ENCODE measurements around the gene SLC6A7.
A peak's percentile ranks its signal among the peaks of the same experiment; 100 is the strongest.

Gene SLC6A7

DNA sequence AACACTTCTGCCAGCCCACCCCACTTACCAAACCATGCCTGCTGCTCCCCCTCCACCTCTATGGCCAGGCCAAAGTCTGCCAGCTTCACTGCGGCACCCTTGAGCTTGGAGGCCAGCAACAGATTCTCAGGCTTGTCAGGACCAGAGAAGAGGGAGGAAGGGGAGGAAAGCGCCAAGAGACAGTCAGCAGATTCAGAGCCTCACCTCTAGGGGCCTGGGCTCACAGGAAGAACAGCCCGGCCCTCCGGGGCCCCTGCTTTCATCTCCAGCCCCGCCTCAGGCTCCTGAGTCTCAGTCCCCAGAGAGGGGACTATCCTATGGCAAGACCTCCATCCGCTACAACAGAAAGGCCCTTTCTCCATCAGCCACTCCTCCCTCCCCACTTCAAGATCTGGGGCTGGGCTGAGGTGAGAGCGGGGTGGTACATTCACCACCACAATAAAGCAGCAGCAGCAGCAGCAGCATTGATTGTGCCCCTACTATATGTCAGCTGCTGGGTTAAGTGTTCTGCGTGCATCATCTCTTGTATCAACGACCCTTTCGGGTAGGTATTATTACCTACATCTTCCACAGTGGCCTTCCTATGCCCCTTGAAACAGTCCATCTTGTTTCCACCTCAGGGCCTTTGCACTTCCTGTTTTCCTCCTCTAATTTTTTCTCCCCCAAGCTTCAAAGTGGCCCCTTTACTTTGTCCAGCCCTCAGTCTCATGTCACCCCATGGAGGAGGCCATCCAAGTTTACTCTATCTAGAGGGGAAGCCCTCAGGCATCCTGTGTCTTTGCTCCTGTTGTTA, 63.8 kb downstream of the SLC6A7 start:
- H3K9ac ChIP-seq (ENCODE audit: low read depth, low read length, poor library complexity, severe bottlenecking), result no peak overlapping the region
- peaks cover 11% of the 10 kb centered on the region for H3K4me1 ChIP-seq (ENCODE audit: insufficient read depth, low read length, poor library complexity, severe bottlenecking)
- H3K9me2 ChIP-seq (replicated peaks; ENCODE audit: low read depth, low read length), result no peaks in the 10 kb centered on the region
- no peaks in the 10 kb centered on the region for H3K9me3 ChIP-seq (ENCODE audit: insufficient read depth, low read depth, low read length)
- H2AFZ ChIP-seq (ENCODE audit: low read length), result no peak overlapping the region; the same call in 1 of the 2 replicates
- H3K27me3 ChIP-seq (ENCODE audit: insufficient read depth, low read length, poor library complexity, severe bottlenecking), result no peaks in the 10 kb centered on the region
- H3K36me3 ChIP-seq (ENCODE audit: insufficient read depth, low read length), result no peaks in the 10 kb centered on the region
- no peaks in the 10 kb centered on the region for H3K79me2 ChIP-seq (ENCODE audit: insufficient read depth, low read length)
- H4K20me1 ChIP-seq (ENCODE audit: insufficient read depth, low read length, poor library complexity, severe bottlenecking), result no peaks in the 10 kb centered on the region
- H3K4me2 ChIP-seq (ENCODE audit: low read depth, low read length, poor library complexity, severe bottlenecking), result no peak overlapping the region
- H3F3A ChIP-seq (ENCODE audit: low read depth), result no peaks in the 10 kb centered on the region
- H3K4me3 ChIP-seq (ENCODE audit: low read length, poor library complexity, severe bottlenecking), result no peak overlapping the region
- TF ChIP-seq, protein P1, sequence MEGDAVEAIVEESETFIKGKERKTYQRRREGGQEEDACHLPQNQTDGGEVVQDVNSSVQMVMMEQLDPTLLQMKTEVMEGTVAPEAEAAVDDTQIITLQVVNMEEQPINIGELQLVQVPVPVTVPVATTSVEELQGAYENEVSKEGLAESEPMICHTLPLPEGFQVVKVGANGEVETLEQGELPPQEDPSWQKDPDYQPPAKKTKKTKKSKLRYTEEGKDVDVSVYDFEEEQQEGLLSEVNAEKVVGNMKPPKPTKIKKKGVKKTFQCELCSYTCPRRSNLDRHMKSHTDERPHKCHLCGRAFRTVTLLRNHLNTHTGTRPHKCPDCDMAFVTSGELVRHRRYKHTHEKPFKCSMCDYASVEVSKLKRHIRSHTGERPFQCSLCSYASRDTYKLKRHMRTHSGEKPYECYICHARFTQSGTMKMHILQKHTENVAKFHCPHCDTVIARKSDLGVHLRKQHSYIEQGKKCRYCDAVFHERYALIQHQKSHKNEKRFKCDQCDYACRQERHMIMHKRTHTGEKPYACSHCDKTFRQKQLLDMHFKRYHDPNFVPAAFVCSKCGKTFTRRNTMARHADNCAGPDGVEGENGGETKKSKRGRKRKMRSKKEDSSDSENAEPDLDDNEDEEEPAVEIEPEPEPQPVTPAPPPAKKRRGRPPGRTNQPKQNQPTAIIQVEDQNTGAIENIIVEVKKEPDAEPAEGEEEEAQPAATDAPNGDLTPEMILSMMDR (conservative IDR thresholded peaks at IDR 0.05; ENCODE audit: low read length), result peak; percentile 24; the same call in 1 of the 2 replicates
- TF ChIP-seq EZH2phosphoT487 (IDR thresholded peaks at IDR 0.05; ENCODE audit: borderline replicate concordance), result no peak

DNA sequence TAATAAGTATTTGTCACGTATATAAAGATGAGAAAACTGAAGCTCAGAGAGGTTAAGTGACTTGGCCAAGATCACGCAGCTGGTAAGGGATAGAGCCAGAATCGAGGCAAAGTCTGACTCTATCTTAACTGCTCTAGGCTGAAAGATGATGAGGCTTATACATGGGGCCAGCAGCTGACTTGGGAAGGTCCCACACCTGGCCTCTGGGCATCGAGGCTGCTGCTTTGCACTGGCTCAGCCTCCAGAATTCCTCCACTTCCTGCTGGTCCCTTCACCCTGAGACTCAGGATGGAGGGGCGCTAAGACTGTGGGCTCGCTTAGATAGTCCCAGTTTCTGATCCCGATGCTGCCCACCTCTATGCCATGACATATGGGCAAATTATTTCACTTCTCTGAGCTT, 64.5 kb downstream of the SLC6A7 start:
- Histone ChIP-seq H3K9me3 (ENCODE audit: insufficient read depth, low read depth, low read length) (no peaks in the 10 kb centered on the region), H3K79me2 (ENCODE audit: insufficient read depth, low read length) (no peaks in the 10 kb centered on the region), H4K20me1 (ENCODE audit: insufficient read depth, low read length, poor library complexity, severe bottlenecking) (no peaks in the 10 kb centered on the region), H3K9ac (ENCODE audit: low read depth, low read length, poor library complexity, severe bottlenecking) (no peak overlapping the region), H3K4me2 (ENCODE audit: low read depth, low read length, poor library complexity, severe bottlenecking) (no peak overlapping the region), H3K4me1 (ENCODE audit: insufficient read depth, low read length, poor library complexity, severe bottlenecking) (peaks cover 11% of the 10 kb centered on the region), H3F3A (ENCODE audit: low read depth) (no peaks in the 10 kb centered on the region), H3K9me2 (replicated peaks; ENCODE audit: low read depth, low read length) (no peaks in the 10 kb centered on the region), H3K36me3 (ENCODE audit: insufficient read depth, low read length) (no peaks in the 10 kb centered on the region), H3K27me3 (ENCODE audit: insufficient read depth, low read length, poor library complexity, severe bottlenecking) (no peaks in the 10 kb centered on the region), H2AFZ (ENCODE audit: low read length) (no peak overlapping the region), H3K4me3 (ENCODE audit: low read length, poor library complexity, severe bottlenecking) (no peak overlapping the region)
- TF ChIP-seq, protein P1 (conservative IDR thresholded peaks at IDR 0.05; ENCODE audit: low read length), result no peak
- no peak for TF ChIP-seq EZH2phosphoT487 (IDR thresholded peaks at IDR 0.05; ENCODE audit: borderline replicate concordance)

DNA sequence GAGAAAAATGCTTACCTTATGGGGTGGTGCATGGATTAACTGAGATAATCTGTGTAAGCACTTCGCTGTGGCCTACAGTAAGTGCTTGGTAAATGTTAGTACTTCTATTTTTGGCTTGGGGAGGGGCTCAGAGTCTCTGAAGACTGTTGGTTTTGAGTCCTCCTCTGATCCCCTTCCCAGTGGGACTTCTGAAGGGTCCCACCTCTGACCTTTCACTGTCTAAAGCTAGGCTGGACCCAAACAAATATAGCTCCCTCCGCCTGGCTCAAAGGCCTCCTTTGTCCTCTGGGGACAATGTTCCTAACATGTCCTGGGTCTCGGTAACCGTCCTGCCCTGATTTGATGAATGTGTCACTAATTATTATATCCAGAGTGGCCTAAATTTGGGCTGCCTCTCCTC, 64.9 kb downstream of the SLC6A7 start:
- H2AFZ ChIP-seq (ENCODE audit: low read length), result no peak overlapping the region
- no peaks in the 10 kb centered on the region for H3F3A ChIP-seq (ENCODE audit: low read depth)
- H3K36me3 ChIP-seq (ENCODE audit: insufficient read depth, low read length), result no peaks in the 10 kb centered on the region
- H4K20me1 ChIP-seq (ENCODE audit: insufficient read depth, low read length, poor library complexity, severe bottlenecking), result no peaks in the 10 kb centered on the region
- TF ChIP-seq, protein P1 (conservative IDR thresholded peaks at IDR 0.05; ENCODE audit: low read length), result no peak
- H3K27me3 ChIP-seq (ENCODE audit: insufficient read depth, low read length, poor library complexity, severe bottlenecking), result no peaks in the 10 kb centered on the region
- no peaks in the 10 kb centered on the region for H3K9me3 ChIP-seq (ENCODE audit: insufficient read depth, low read depth, low read length)
- H3K9ac ChIP-seq (ENCODE audit: low read depth, low read length, poor library complexity, severe bottlenecking), result no peak overlapping the region
- peaks cover 11% of the 10 kb centered on the region for H3K4me1 ChIP-seq (ENCODE audit: insufficient read depth, low read length, poor library complexity, severe bottlenecking)
- H3K79me2 ChIP-seq (ENCODE audit: insufficient read depth, low read length), result no peaks in the 10 kb centered on the region
- no peak overlapping the region for H3K4me3 ChIP-seq (ENCODE audit: low read length, poor library complexity, severe bottlenecking)
- no peak overlapping the region for H3K4me2 ChIP-seq (ENCODE audit: low read depth, low read length, poor library complexity, severe bottlenecking)
- no peaks in the 10 kb centered on the region for H3K9me2 ChIP-seq (replicated peaks; ENCODE audit: low read depth, low read length)

Data from Loucy (cell line).